Right ventricle myocardium inferior (tissue), 1 donor: ENCODE measurements around the gene PILRA. TPM values are rescaled to one million over a fixed set of nuclear protein-coding genes. Genes with fewer than 3 reads are reported as not detected.
"Not testable (repeated sequence)": the region's sequence is repeated elsewhere in the genome, so short reads cannot be mapped to it uniquely, and the experiment has no call there.

ENCODE experiments used
- ATAC-seq: fragments of 200-7000 bp; cut with Tn5 transposase; one replicate; pipeline ENCODE4 v1.9.1; 2020; ENCODE audit warnings: mild to moderate bottlenecking, moderate library complexity
- DNase-seq: peaks from one replicate; pipeline ENCODE4 v3.0.0; 2021; ENCODE audit errors: missing footprints
- intact Hi-C: fragments of 100-400 bp; cut with DNase I; formaldehyde crosslinking; loops from one replicate; pipeline ENCODE4 v1.11.0; 2022
- total RNA-seq: library from RNA; stranded (reverse); fragmentation: NEBNext Ultra II Directional; extraction: Animal tissue kit (Norgen Biotek cat#: 25700); gene quantifications from one replicate; pipeline ENCODE4 v1.2.1, GENCODE V29; 2021
- donor health status: DM: no; HTN: yes; CAD: no; lungs with severe emphysema.

PILRA gene
- total RNA-seq, 1 donor from 2014 or later, result 3.8 TPM

- intact Hi-C loops, result no loop called here
- ATAC-seq (peak; percentile 77), DNase-seq (peak; percentile 99)
Measured at GRCh38 chr7:100428199-100428966, 55.1 kb downstream of the PILRA start, which contains the start of gene ZCWPW1. Gene ZCWPW1, minus strand, starts transcription at chr7:100428703. Its CDS starts 8,054 bp downstream, at chr7:100420649.

GRCh38 chr7:100428967-100429636, 55.8 kb downstream of the PILRA start:
- ATAC-seq (peak; percentile 86), DNase-seq (peak; percentile 100)
- intact Hi-C loops, result no loop called here

- ATAC-seq, result peak; percentile 76
- peak; percentile 99 for DNase-seq
- intact Hi-C loops, result no loop called here
Measured at GRCh38 chr7:100429637-100430492, 56.6 kb downstream of the PILRA start, which contains the start of gene MEPCE. Gene MEPCE, plus strand, starts transcription at chr7:100429831. Its CDS starts 188 bp downstream, at chr7:100430019.

- intact Hi-C loops, result no loop called here
- DNase-seq (no peak), ATAC-seq (no peak)
Measured at GRCh38 chr7:100430493-100431285, 57.4 kb downstream of the PILRA start.

GRCh38 chr7:100431286-100431735, 58.0 kb downstream of the PILRA start:
- ATAC-seq, result no peak

GRCh38 chr7:100432053-100432452, 58.8 kb downstream of the PILRA start:
- intact Hi-C loops, result no loop called here
- ATAC-seq, result no peak
- DNase-seq, result no peak

More at GRCh38 chr7:100431286-100431735, 58.0 kb downstream of the PILRA start:
- intact Hi-C loops, result no loop called here
- no peak for DNase-seq

- ATAC-seq (no peak), DNase-seq (no peak)
- intact Hi-C loops, result no loop called here
Measured at GRCh38 chr7:100432621-100433275, 59.5 kb downstream of the PILRA start.

- ATAC-seq, result no peak
- intact Hi-C loops, result no loop called here
- DNase-seq, result no peak
Measured at GRCh38 chr7:100433276-100433591, 59.9 kb downstream of the PILRA start.

GRCh38 chr7:100433592-100434296, 60.5 kb downstream of the PILRA start:
- no peak for DNase-seq
- intact Hi-C loops, result no loop called here
- ATAC-seq, result no peak

GRCh38 chr7:100434297-100435144, 61.2 kb downstream of the PILRA start:
- no peak for DNase-seq

GRCh38 chr7:100435401-100436304, 62.4 kb downstream of the PILRA start:
- ATAC-seq, result peak; percentile 20
- peak; percentile 74 for DNase-seq

More at GRCh38 chr7:100434297-100435144, 61.2 kb downstream of the PILRA start:
- ATAC-seq, result no peak
- intact Hi-C loops, result no loop called here

GRCh38 chr7:100437150-100438100, 64.1 kb downstream of the PILRA start:
- DNase-seq (no peak), ATAC-seq (no peak)
- intact Hi-C loops, result no loop called here

More at GRCh38 chr7:100435401-100436304, 62.4 kb downstream of the PILRA start:
- intact Hi-C loops, result no loop called here

GRCh38 chr7:100438172-100438571, 64.9 kb downstream of the PILRA start:
- intact Hi-C loops, result no loop called here
- no peak for ATAC-seq
- DNase-seq, result no peak

GRCh38 chr7:100438731-100439130, 65.4 kb downstream of the PILRA start:
- ATAC-seq, DNase-seq, intact Hi-C loops: not testable (repeated sequence)
